GM19099 (cell line): ENCODE data around the gene ASNSD1.

Experiments used
- POLR2A ChIP-seq: IDR thresholded peaks from 3 replicates; pipeline ENCODE4 v1.6.1; 2011; ENCODE audit warnings: low read depth; ENCODE audit not compliant: insufficient read length; ENCODE audit errors: extremely low read depth

ASNSD1 gene

DNA sequence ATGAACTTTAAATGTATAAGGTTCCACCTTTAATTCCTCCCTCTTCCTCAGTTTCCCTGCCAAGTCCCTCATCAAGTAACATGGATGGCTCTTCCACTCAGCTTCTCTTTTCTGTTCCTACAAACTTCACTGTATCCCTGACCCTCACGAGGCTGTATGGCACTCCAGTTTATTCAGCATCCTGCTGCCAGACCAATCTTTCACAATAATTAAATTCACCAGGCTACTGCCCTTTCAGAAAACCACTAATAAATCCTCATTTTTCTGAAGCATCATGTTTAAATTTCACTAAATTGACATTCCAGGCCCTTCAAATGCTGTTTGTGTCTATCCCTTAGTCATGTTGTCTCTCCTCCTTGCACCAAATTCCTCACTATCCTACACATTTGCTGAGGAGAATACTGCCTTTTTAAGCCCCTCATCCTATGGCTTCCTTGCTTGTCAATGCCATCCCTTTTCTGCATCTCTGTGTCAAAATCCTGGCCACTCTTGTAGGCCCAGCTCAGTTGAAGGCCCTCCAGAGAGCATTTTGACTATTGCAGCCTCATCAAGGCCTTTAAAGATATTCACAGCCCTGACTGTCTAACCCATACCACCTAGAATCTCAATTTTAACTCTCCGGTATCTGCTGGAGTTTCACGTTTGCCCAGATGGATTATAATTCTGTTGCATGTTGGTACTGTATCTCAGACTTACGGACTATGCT lies 22.8 kb upstream of the ASNSD1 start:
- TF ChIP-seq POLR2A: no peak

DNA sequence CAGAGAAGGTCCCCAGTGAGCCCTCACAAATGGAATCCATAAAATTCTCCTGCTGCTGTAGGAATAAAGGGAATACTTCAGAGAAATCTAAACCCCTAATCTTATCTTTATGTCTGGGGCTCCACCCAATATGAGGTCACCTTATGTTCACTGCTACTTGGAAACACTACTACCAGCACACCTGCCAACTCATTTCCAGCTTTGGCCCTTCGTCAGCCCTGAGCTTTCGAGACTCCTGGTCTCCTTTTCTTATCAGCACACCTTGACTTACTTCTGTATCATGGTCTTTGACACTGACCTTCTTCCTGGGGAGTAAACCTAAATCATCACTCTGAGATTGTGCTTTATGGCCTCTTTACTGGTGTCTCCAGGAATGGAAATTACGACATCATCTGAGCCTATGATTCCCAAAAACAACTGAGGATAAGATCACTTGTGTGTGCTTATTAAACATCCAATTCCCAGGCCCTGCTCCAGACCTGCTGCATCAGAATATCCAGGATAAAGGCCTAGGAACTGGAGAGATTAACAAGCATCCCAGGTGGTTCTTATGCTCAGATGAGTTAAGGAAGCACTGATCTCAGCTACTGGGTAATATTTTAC lies 22.2 kb upstream of the ASNSD1 start:
- TF ChIP-seq POLR2A: no peak

DNA sequence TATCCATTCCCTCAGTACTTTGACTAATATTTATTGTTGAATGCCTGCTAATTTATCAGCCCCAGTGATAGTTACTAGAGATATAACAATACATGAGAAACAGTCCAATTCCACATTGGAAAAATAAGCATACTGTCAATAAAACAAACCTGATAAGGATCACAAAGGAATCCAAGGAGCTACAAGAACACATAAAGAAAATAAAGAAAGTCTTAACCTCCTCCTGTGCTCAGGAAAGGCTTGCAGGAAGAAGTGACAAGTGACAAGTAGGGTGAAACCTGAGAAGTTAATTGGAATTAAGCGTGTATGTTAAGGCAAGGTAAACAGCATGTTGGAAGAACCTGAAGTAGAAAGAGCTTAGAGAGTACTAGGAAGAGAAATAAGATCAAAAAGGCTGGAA lies 20.3 kb upstream of the ASNSD1 start:
- no peak for TF ChIP-seq POLR2A

DNA sequence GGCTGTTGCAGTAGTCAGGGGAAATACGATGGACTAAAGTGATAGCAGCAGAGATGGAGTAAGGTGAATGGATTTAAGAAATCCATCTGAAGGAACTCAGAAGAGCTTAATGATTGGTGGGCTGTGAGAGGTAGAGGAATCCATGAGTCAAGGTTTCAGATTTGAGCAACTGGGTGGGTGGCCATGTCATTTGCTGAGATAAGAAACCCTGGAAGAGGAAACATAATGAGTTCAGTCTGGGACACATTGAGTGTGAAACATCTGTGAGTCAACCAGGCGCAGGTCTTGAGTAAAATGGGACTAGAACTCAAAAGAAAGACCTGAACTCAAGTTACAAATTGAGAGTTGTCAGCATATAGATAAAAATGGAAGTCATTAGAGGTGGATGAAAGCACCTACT lies 19.7 kb upstream of the ASNSD1 start:
- no peak for TF ChIP-seq POLR2A

DNA sequence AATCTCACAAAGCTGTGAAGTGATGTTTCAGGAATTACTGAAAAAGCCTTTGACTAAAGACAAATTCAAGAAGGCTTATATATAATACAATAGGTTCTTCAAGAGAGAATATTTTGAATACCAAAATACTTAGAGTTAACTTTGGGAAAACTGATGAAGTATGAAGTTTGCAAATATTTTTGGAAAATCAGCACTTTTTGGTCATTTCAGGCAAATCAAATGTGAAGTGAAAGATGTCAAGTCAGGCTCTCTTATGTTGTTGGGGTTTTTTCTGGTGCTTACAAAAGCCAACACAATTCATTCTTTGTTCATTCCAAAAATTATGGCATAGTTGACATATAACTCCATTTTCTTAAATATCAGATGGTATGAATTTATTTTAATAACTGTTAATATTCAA lies 14.7 kb upstream of the ASNSD1 start:
- no peak for TF ChIP-seq POLR2A

DNA sequence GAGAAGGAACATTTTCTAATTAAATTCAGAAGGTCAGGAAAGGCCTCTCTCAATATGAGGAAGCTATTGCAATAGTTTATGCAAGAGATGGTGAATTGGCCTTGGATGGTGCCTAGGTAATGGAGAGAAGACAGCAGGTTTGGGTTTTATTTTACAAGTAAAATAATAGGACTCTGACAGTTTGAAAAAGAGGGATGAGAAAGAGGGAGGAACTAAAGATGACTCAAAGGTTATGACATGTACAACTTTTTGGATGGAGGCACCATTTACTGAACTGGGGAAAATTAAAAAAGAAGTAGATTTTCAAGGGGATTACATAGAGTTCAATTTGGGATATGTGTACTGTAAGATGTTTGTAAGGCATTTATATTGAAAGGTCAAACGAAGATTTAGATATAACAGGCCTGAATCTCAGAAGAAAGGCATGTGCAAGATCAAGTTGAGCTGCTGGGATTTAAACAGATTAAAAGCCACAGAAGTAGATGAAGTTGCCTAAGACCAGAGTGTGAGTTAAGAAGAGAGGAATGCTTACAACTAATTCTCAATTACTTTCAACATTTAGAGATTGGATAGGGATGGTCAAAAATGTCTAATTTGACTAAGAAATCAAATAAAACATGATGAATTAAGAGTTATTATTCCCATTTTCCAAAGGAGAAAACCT lies 12.3 kb upstream of the ASNSD1 start:
- no peak for TF ChIP-seq POLR2A

DNA sequence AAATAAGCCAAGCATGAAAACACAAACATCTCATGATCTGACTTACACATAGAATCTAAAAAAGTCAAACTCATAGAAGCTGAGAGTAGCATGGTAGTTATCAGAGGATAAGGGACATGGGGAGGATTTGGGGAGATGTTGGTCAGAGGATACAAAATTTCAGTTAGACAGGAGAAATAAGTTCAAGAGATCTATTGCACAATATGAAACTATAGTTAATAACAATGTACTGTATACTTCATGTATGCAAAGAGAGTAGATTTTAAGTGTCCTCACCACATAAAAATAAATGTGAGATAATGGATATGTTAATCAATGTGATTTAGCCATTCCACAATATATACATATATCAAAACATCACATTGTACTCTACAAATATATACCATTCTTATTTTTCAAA lies 10.0 kb upstream of the ASNSD1 start:
- TF ChIP-seq POLR2A: no peak

DNA sequence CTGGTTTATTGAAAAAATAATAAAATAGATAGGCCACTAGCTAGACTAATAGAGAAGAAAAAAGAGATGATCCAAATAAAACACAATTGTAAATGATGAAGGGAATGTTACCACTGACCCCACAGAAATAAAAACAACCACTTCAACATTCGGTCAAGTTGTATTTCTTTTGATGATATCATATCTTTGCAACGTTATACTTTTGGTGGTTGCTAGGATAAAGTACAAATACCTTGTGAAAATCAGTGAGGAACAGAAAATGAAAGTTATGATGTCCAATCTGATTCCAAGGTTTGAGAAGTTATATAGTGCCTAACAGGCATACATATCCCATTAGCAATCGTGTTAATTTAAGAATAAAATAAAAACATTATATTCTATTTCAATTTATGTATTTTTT lies 6.6 kb upstream of the ASNSD1 start:
- no peak for TF ChIP-seq POLR2A

DNA sequence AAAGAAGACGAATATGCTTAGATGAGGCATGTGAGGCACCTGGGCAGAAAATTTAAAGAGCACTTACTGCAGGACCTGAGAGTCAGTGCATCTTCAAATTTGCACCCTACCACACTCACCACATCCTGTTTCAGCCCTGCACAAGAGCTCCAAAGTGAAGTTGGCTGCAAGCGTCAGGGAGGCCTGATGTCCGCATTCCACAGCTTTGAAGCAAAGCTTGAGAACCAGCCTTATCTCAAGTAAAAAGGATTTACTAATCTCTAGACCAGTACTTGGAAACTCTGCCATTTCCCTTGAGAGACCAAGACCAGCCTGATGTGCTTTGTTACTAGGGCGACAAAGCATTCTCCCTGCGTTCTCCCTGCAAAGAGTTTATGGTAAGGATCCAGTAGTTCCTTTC lies 3.4 kb upstream of the ASNSD1 start:
- TF ChIP-seq POLR2A: no peak

DNA sequence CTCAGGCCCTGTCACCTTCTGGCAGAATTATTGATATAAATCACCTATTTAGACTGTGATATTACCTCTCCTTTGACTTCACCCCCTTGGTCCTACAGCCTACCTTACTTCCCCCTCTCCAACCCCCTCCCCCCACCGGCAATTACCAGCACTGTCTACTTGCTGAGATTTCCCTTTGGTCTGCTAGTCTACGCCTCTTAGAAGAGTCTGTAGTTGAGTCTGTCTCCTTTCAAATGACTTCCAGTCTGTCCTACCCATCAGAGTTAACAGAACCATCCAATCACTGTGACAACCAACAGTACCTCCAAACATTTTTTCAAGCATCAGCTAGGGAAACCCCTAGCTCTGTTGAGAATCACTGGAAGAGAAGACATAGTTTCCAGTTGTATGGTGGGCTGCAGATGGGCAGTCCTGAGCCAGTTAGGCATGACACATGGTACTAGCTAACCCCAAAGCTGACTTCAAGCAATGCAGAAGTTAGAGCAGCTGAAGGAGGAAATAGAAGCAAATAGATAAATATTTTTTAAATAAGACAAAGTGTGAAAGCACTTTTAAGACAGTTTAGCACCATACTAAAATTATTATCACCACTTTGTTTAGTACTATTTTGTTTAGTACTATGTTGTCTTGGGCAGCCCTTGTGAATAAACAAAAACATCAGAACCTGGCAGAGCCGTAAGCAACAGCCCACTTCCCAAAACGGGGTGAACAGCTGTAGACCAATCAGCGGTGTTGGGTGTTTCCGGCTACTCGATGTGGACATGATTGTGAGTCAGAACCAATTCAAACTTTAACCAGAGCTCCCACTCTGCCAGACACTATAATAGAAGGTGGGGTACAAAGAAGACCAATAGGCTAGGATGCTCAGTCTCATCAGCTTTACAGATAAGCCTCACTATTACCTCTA lies 2.7 kb upstream of the ASNSD1 start:
- no peak for TF ChIP-seq POLR2A

DNA sequence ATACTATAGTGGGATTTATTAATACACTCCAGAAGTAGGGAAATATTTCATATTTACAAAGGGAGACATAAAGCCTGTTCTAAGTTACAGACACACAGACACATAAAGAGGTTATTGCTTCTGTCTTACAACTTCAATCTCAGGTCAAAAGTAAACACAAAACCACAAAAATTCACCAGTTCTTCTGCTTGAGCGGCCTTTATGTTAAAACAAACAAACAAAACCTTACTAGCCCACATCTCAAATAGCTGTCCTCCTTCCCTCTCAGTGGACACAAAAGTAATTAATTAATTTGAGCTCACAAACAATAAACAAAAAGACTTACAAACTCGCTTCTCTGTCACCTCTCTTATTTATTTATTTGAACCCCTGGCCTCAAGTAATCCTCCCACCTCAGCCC lies 1.5 kb upstream of the ASNSD1 start:
- no peak for TF ChIP-seq POLR2A

DNA sequence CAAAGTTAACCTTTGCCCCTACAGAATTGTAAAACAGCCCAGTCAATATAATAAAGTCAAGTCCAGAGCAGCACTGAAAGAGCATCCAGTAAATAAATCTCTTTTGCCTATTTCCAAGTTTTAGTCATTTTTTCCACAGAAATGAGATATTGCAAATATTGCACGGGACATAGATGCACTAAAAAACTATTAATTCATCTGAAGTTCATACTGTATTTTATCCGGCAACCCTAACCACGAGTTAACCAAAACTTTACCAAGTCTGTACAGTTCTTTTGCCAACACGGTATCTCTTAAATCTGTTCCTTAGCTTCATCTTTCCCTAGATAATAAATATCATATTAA lies 484 bp upstream of the ASNSD1 start:
- TF ChIP-seq POLR2A: no peak

DNA sequence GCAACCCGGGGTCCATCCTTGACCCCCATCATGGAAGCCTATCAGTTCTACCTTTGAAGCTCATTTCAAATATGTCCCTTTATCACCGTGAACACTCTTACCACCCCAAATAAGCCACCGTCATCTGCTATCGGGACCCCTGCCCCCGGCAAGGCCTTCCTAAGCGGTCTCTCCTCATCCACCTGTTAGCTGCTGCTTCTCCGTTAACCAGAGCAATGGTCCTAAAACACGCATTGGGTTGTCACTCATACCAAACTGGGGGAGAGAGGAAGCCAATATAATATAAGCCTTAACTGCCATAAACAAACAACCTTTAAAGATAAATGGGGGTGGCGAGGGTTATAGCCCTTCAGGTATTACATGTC lies 680 bp downstream of the ASNSD1 start:
- no peak for TF ChIP-seq POLR2A

DNA sequence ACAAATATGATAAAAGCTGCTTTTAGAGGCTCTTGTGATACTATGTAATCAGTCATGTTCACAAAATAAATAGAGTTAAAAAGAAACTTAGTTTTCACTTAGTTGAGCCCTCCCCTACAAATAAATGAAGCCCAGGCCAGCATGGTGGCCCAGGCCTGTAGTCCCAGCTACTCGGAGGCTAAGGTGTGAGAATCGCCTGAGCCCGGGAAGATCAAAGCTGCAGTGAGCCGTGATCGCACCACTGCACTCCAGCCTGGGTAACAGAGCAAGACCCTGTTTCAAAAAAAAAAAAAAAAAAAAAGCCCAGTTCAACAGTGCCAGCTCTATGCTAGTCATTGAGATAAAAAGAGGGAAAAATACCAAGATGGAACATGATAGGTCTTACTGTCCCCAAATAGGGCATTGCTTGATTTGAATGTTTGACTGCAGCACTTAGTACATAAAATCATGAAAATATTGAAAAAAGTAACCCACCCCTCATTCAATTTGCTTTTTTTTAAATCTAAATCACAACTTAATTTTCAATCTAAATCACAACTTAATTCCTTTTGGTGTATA lies 1.5 kb downstream of the ASNSD1 start:
- no peak for TF ChIP-seq POLR2A

DNA sequence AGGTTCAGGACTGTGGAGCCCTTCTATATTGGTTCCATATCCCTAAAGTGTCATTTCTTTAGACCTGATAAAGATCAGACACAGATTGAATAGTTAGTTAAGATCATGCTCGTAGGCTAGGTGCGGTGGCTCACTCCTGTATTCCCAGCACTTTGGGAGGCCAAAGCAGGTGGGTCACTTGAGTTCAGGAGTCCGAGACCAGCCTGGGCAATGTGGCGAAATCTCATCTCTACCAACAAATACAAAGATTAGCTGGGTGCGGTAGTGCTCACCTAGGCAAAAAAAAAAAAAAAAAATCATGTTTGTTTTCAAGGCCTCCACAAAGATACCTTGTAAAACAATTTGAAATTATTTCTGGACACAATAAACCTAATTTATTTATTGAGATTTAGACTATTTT lies 8.7 kb downstream of the ASNSD1 start:
- no peak for TF ChIP-seq POLR2A
